NB4 (cell line): ENCODE results near the gene CGB2.
"Not testable (repeated sequence)": the region's sequence is repeated elsewhere in the genome, so short reads cannot be mapped to it uniquely, and the experiment has no call there.

ENCODE experiments used
- CTCF ChIP-seq: IDR thresholded peaks from one replicate; pipeline ENCODE4 v1.5.1; 2012; ENCODE audit warnings: low read depth, low read length
- MAX ChIP-seq: IDR thresholded peaks from 2 replicates; pipeline ENCODE4 v1.6.1; 2011; ENCODE audit warnings: low read depth, low read length
- MYC ChIP-seq: IDR thresholded peaks from 2 replicates; pipeline ENCODE4 v1.6.1; 2011; ENCODE audit warnings: low read depth, low read length
- POLR2A ChIP-seq: IDR thresholded peaks from 2 replicates; pipeline ENCODE4 v1.6.1; 2011; ENCODE audit warnings: mild to moderate bottlenecking; ENCODE audit not compliant: insufficient read length; ENCODE audit errors: extremely low read depth

GRCh38 chr19:49074869-49075268, 43.2 kb downstream of the CGB2 start:
- TF ChIP-seq POLR2A, MAX, MYC: not testable (repeated sequence)
- peak; percentile 46 for TF ChIP-seq CTCF
